ENCODE data around the gene DMXL2.
"Not testable (repeated sequence)": the region's sequence is repeated elsewhere in the genome, so short reads cannot be mapped to it uniquely, and the experiment has no call there.

DMXL2 gene

GRCh38 chr15:51425517-51426040 lies 197.0 kb downstream of the DMXL2 start:
- Histone ChIP-seq H3K4me1 (no peaks in the 10 kb centered on the region), H3K4me3 (no peak overlapping the region), H3K36me3 (no peaks in the 10 kb centered on the region), H3K27me3 (no peaks in the 10 kb centered on the region), H3K9me3 (no peaks in the 10 kb centered on the region), H3K27ac (no peak overlapping the region)
- intact Hi-C loops (cut with DNase I; ENCODE audit: low total_unique reads), result no loop called here
- TF ChIP-seq CTCF (IDR thresholded peaks at IDR 0.05), result no peak
- DNase-seq, result no peak

- Histone ChIP-seq H3K27ac (no peak overlapping the region), H3K36me3 (no peaks in the 10 kb centered on the region), H3K4me3 (no peak overlapping the region), H3K9me3 (no peaks in the 10 kb centered on the region), H3K27me3 (no peaks in the 10 kb centered on the region), H3K4me1 (no peaks in the 10 kb centered on the region)
- DNase-seq, result no peak
- intact Hi-C loops (cut with DNase I; ENCODE audit: low total_unique reads), result no loop called here
- no peak for TF ChIP-seq CTCF (IDR thresholded peaks at IDR 0.05)
Measured at GRCh38 chr15:51424780-51425179, 197.8 kb downstream of the DMXL2 start.

- H3K27ac ChIP-seq, H3K9me3 ChIP-seq, DNase-seq: not testable (repeated sequence)
Measured at GRCh38 chr15:51423040-51423439, 199.5 kb downstream of the DMXL2 start.

GRCh38 chr15:51416129-51416528 lies 206.4 kb downstream of the DMXL2 start:
- no peaks in the 10 kb centered on the region for H3K4me1 ChIP-seq
- no peak for DNase-seq
- H3K36me3 ChIP-seq, result peaks cover 0 to 6% (median 6%) of the 10 kb centered on the region in 3 donors
- no peaks in the 10 kb centered on the region for H3K9me3 ChIP-seq
- H3K27me3 ChIP-seq, result no peaks in the 10 kb centered on the region
- intact Hi-C loops (cut with DNase I; ENCODE audit: low total_unique reads), result no loop called here
- TF ChIP-seq CTCF (IDR thresholded peaks at IDR 0.05), result no peak
- H3K27ac ChIP-seq, result no peak overlapping the region
- H3K4me3 ChIP-seq, result no peak overlapping the region

More at GRCh38 chr15:51423040-51423439, 199.5 kb downstream of the DMXL2 start:
- H3K27me3 ChIP-seq; H3K4me3 ChIP-seq; H3K36me3 ChIP-seq; intact Hi-C loops (cut with DNase I; ENCODE audit: low total_unique reads); H3K4me1 ChIP-seq: not testable (repeated sequence)

GRCh38 chr15:51414256-51414860 lies 208.2 kb downstream of the DMXL2 start:
- Histone ChIP-seq H3K27ac (no peak overlapping the region), H3K4me3 (no peak overlapping the region), H3K4me1 (no peaks in the 10 kb centered on the region), H3K36me3 (peaks cover 0 to 6% (median 6%) of the 10 kb centered on the region in 3 donors), H3K9me3 (no peaks in the 10 kb centered on the region), H3K27me3 (no peaks in the 10 kb centered on the region)
- intact Hi-C loops (cut with DNase I; ENCODE audit: low total_unique reads), result no loop called here
- DNase-seq, result no peak
- no peak for TF ChIP-seq CTCF (IDR thresholded peaks at IDR 0.05)

GRCh38 chr15:51405693-51406523 lies 216.7 kb downstream of the DMXL2 start:
- Histone ChIP-seq H3K36me3 (peaks cover 0 to 11% (median 8%) of the 10 kb centered on the region in 3 donors), H3K4me1 (no peaks in the 10 kb centered on the region), H3K4me3 (no peak overlapping the region), H3K27me3 (no peaks in the 10 kb centered on the region), H3K27ac (no peak overlapping the region), H3K9me3 (no peaks in the 10 kb centered on the region)
- intact Hi-C loops (cut with DNase I; ENCODE audit: low total_unique reads), result no loop called here
- no peak for DNase-seq
- no peak for TF ChIP-seq CTCF (IDR thresholded peaks at IDR 0.05)
